HepG2 (cell line): ENCODE results near the gene TAOK3. TPM values are rescaled to one million over a fixed set of nuclear protein-coding genes. Genes with fewer than 3 reads are reported as not detected.

Source experiments
- AGO1 ChIP-seq: fragments of 200-400 bp; formaldehyde crosslinking; IDR thresholded peaks from 2 replicates; pipeline ENCODE4 v1.6.1; 2017; ENCODE audit warnings: mild to moderate bottlenecking, low read depth, low read length, moderate library complexity; ENCODE audit not compliant: poor library complexity, severe bottlenecking
- DNMT3B ChIP-seq: conservative IDR thresholded peaks from 2 replicates; pipeline ENCODE4 v1.6.1; 2016; ENCODE audit warnings: missing biosample characterization, control low read depth
- GLI4 ChIP-seq: sonication (generic); formaldehyde crosslinking; IDR thresholded peaks from 2 replicates; pipeline ENCODE4 v1.5.1; 2020; ENCODE audit warnings: missing genetic modification reagents, mild to moderate bottlenecking, moderate library complexity, borderline replicate concordance
- HDAC2 ChIP-seq: sonication (generic); formaldehyde crosslinking; IDR thresholded peaks from 2 replicates; pipeline ENCODE4 v1.4.0; 2020; ENCODE audit warnings: missing genetic modification reagents
- KLF6 ChIP-seq: IDR thresholded peaks from 2 replicates; pipeline ENCODE4 v1.8.0; 2016; ENCODE audit warnings: missing biosample characterization, missing genetic modification reagents
- MXI1 ChIP-seq: IDR thresholded peaks from 3 replicates; pipeline ENCODE4 v1.6.1; 2012; ENCODE audit warnings: low read depth, low read length, inconsistent platforms, borderline replicate concordance
- PCBP2 ChIP-seq: fragments of 200-400 bp; formaldehyde crosslinking; optimal IDR thresholded peaks from 2 replicates; pipeline ENCODE3; 2018; ENCODE audit warnings: low read length, low read depth; ENCODE audit not compliant: poor library complexity, severe bottlenecking
- PHF21A ChIP-seq: sonication (generic); formaldehyde crosslinking; IDR thresholded peaks from 2 replicates; pipeline ENCODE4 v1.5.0; 2020; ENCODE audit warnings: mild to moderate bottlenecking, missing genetic modification reagents
- RARA ChIP-seq: IDR thresholded peaks from 2 replicates; pipeline ENCODE4 v1.6.1; 2016; ENCODE audit warnings: missing genetic modification reagents, missing compliant biosample characterization
- SALL2 ChIP-seq: sonication (generic); formaldehyde crosslinking; IDR thresholded peaks from 2 replicates; pipeline ENCODE4 v1.8.1; 2023; ENCODE audit warnings: mild to moderate bottlenecking, missing genetic modification reagents, inconsistent platforms
- ZBTB38 ChIP-seq: sonication (generic); formaldehyde crosslinking; IDR thresholded peaks from 2 replicates; pipeline ENCODE4 v1.5.1; 2020; ENCODE audit warnings: mild to moderate bottlenecking, missing genetic modification reagents
- ZFP62 ChIP-seq: sonication (generic); formaldehyde crosslinking; IDR thresholded peaks from 2 replicates; pipeline ENCODE4 v1.4.0; 2020; ENCODE audit warnings: missing genetic modification reagents
- ZKSCAN8 ChIP-seq: IDR thresholded peaks from 2 replicates; pipeline ENCODE4 v1.6.1; 2016; ENCODE audit warnings: borderline replicate concordance, missing genetic modification reagents, missing compliant biosample characterization
- polyA plus RNA-seq, 8 experiments: library from polyadenylated mRNA; depleted of rRNA in 3 of 8; stranded (reverse) in 7 of 8; unstranded in 1 of 8; fragments of >200 nt; fragmentation: Illumina TruSeq in 4 of 8; extraction: Trizol in 4 of 8; gene quantifications; 2 replicates each; pipeline versions ENCODE4 v1.2.1 to v1.2.3, GENCODE V29; 2011 to 2016; ENCODE audit warnings: low read depth in 4 of 8, missing spikeins in 1 of 8, mixed read lengths in 1 of 8; ENCODE audit not compliant: insufficient read depth in 1 of 8
- total RNA-seq, 5 experiments: library from RNA; depleted of rRNA; stranded (reverse); fragments of >200 nt; fragmentation: Illumina TruSeq; extraction: Trizol; gene quantifications; 2 replicates each; pipeline ENCODE4 v1.2.3, GENCODE V29; 2016; ENCODE audit warnings: low read depth in 1 of 5
- TF ChIP-seq, protein P1 (sequence below): sonication (generic); formaldehyde crosslinking; IDR thresholded peaks from 2 replicates; pipeline ENCODE4 v1.5.1; 2020; ENCODE audit warnings: missing genetic modification reagents, mild to moderate bottlenecking, borderline replicate concordance
- TF ChIP-seq, protein P2 (sequence below): sonication (generic); formaldehyde crosslinking; IDR thresholded peaks from 2 replicates; pipeline ENCODE4 v1.4.0; 2020; ENCODE audit warnings: missing genetic modification reagents
- TF ChIP-seq, protein P3 (sequence below): IDR thresholded peaks from 2 replicates; pipeline ENCODE4 v1.6.1; 2018; ENCODE audit warnings: missing genetic modification reagents
- TF ChIP-seq, protein P4 (sequence below): sonication (generic); formaldehyde crosslinking; IDR thresholded peaks from 2 replicates; pipeline ENCODE4 v1.4.0; 2020; ENCODE audit warnings: missing genetic modification reagents, borderline replicate concordance
- TF ChIP-seq, protein P5 (sequence below): sonication (generic); formaldehyde crosslinking; IDR thresholded peaks from 2 replicates; pipeline ENCODE4 v1.4.0; 2020; ENCODE audit warnings: missing genetic modification reagents, borderline replicate concordance

The TAOK3 gene
- total and polyA plus RNA-seq, 2 of the 13 experiments (the other 11 are each of a cell fraction or from before 2014, with no cell fraction given): 10.4 to 12.3 TPM

DNA sequence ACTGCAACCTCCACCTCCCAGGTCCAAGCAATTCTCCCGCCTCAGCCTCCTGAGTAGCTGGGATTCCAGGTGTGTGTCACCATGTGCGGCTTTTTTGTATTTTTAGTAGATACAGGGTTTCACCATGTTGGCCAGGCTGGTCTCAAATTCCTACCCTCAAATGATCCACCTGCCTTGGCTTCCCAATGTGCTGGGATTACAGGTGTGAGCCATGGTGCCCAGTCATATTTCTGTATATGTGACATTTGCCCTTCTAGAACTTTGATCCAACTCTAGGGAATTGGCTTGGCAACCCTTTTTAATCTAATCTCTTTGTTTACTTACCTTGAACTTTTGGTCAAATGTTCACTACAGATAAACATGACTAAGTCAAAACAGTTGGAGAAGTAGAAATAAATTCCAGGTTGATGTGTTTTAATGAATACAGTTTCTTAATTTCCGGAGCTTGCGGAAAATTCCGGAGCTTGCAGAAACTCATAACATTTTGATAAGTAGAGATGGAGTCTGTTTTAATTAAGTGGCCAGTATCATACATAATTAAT lies 248.3 kb downstream of the TAOK3 start (continued):
- TF ChIP-seq, protein P1, sequence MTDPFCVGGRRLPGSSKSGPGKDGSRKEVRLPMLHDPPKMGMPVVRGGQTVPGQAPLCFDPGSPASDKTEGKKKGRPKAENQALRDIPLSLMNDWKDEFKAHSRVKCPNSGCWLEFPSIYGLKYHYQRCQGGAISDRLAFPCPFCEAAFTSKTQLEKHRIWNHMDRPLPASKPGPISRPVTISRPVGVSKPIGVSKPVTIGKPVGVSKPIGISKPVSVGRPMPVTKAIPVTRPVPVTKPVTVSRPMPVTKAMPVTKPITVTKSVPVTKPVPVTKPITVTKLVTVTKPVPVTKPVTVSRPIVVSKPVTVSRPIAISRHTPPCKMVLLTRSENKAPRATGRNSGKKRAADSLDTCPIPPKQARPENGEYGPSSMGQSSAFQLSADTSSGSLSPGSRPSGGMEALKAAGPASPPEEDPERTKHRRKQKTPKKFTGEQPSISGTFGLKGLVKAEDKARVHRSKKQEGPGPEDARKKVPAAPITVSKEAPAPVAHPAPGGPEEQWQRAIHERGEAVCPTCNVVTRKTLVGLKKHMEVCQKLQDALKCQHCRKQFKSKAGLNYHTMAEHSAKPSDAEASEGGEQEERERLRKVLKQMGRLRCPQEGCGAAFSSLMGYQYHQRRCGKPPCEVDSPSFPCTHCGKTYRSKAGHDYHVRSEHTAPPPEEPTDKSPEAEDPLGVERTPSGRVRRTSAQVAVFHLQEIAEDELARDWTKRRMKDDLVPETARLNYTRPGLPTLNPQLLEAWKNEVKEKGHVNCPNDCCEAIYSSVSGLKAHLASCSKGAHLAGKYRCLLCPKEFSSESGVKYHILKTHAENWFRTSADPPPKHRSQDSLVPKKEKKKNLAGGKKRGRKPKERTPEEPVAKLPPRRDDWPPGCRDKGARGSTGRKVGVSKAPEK: no peak
- TF ChIP-seq, protein P2, sequence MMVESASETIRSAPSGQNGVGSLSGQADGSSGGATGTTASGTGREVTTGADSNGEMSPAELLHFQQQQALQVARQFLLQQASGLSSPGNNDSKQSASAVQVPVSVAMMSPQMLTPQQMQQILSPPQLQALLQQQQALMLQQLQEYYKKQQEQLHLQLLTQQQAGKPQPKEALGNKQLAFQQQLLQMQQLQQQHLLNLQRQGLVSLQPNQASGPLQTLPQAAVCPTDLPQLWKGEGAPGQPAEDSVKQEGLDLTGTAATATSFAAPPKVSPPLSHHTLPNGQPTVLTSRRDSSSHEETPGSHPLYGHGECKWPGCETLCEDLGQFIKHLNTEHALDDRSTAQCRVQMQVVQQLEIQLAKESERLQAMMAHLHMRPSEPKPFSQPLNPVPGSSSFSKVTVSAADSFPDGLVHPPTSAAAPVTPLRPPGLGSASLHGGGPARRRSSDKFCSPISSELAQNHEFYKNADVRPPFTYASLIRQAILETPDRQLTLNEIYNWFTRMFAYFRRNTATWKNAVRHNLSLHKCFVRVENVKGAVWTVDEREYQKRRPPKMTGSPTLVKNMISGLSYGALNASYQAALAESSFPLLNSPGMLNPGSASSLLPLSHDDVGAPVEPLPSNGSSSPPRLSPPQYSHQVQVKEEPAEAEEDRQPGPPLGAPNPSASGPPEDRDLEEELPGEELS (CRISPR knock-in tag): peak; percentile 81
- TF ChIP-seq PHF21A (CRISPR knock-in tag) (peak; percentile 47; the same call in 1 of the 2 replicates), DNMT3B (CRISPR knock-in tag) (no peak), AGO1 (no peak), ZFP62 (no peak), ZKSCAN8 (CRISPR knock-in tag) (no peak), PCBP2 (no peak), GLI4 (CRISPR knock-in tag) (no peak), KLF6 (CRISPR knock-in tag) (0 out of 2 replicates have a peak, but pooled peaks have one; percentile 20), MXI1 (no peak), ZBTB38 (CRISPR knock-in tag) (0 out of 2 replicates have a peak, but pooled peaks have one; percentile 17), HDAC2 (peak; percentile 75; the same call in 1 of the 2 replicates), SALL2 (CRISPR knock-in tag) (no peak), RARA (CRISPR knock-in tag) (peak; percentile 92)
- TF ChIP-seq, protein P3, sequence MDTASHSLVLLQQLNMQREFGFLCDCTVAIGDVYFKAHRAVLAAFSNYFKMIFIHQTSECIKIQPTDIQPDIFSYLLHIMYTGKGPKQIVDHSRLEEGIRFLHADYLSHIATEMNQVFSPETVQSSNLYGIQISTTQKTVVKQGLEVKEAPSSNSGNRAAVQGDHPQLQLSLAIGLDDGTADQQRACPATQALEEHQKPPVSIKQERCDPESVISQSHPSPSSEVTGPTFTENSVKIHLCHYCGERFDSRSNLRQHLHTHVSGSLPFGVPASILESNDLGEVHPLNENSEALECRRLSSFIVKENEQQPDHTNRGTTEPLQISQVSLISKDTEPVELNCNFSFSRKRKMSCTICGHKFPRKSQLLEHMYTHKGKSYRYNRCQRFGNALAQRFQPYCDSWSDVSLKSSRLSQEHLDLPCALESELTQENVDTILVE (CRISPR knock-in tag): no peak
- TF ChIP-seq, protein P4, sequence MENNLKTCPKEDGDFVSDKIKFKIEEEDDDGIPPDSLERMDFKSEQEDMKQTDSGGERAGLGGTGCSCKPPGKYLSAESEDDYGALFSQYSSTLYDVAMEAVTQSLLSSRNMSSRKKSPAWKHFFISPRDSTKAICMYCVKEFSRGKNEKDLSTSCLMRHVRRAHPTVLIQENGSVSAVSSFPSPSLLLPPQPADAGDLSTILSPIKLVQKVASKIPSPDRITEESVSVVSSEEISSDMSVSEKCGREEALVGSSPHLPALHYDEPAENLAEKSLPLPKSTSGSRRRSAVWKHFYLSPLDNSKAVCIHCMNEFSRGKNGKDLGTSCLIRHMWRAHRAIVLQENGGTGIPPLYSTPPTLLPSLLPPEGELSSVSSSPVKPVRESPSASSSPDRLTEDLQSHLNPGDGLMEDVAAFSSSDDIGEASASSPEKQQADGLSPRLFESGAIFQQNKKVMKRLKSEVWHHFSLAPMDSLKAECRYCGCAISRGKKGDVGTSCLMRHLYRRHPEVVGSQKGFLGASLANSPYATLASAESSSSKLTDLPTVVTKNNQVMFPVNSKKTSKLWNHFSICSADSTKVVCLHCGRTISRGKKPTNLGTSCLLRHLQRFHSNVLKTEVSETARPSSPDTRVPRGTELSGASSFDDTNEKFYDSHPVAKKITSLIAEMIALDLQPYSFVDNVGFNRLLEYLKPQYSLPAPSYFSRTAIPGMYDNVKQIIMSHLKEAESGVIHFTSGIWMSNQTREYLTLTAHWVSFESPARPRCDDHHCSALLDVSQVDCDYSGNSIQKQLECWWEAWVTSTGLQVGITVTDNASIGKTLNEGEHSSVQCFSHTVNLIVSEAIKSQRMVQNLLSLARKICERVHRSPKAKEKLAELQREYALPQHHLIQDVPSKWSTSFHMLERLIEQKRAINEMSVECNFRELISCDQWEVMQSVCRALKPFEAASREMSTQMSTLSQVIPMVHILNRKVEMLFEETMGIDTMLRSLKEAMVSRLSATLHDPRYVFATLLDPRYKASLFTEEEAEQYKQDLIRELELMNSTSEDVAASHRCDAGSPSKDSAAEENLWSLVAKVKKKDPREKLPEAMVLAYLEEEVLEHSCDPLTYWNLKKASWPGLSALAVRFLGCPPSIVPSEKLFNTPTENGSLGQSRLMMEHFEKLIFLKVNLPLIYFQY: no peak
- TF ChIP-seq, protein P5, sequence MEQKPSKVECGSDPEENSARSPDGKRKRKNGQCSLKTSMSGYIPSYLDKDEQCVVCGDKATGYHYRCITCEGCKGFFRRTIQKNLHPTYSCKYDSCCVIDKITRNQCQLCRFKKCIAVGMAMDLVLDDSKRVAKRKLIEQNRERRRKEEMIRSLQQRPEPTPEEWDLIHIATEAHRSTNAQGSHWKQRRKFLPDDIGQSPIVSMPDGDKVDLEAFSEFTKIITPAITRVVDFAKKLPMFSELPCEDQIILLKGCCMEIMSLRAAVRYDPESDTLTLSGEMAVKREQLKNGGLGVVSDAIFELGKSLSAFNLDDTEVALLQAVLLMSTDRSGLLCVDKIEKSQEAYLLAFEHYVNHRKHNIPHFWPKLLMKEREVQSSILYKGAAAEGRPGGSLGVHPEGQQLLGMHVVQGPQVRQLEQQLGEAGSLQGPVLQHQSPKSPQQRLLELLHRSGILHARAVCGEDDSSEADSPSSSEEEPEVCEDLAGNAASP (CRISPR knock-in tag): 0 out of 2 replicates have a peak, but pooled peaks have one; percentile 51
